NCI-H524 (cell line): ENCODE data around the gene MVB12B.

Experiments used
- DNase-seq, 2 experiments: peaks; one replicate each; lab custom pipeline; 2025; lab: John Stamatoyannopoulos, UW

The MVB12B gene

DNA sequence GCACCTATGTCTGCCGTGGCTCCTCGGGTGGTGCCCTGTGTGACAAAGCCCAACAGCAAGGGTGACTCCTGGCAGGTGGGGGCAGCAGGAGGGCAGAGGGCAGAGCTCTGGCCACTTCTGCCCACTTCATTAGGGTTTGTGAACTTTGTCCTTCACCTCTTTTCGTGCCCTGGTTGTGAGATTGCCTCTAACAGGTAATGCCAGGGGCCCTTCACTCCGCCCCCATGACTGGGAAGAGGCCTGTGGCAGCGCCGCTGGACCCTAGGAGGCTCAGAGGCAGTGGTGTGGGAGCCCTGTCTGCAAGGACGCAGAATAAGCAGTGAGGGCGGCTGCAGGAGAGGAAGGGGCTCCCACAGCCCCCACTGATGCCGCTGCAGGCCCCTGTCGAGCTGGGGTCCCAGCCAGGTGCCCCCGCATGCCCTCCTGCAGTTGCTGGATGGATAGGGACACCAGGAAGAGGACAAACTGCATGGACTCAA lies 178.4 kb downstream of the MVB12B start:
- DNase-seq, result no peak

- DNase-seq, result no peak
Observed at GRCh38 chr9:126505697-126506346, 179.2 kb downstream of the MVB12B start.

DNA sequence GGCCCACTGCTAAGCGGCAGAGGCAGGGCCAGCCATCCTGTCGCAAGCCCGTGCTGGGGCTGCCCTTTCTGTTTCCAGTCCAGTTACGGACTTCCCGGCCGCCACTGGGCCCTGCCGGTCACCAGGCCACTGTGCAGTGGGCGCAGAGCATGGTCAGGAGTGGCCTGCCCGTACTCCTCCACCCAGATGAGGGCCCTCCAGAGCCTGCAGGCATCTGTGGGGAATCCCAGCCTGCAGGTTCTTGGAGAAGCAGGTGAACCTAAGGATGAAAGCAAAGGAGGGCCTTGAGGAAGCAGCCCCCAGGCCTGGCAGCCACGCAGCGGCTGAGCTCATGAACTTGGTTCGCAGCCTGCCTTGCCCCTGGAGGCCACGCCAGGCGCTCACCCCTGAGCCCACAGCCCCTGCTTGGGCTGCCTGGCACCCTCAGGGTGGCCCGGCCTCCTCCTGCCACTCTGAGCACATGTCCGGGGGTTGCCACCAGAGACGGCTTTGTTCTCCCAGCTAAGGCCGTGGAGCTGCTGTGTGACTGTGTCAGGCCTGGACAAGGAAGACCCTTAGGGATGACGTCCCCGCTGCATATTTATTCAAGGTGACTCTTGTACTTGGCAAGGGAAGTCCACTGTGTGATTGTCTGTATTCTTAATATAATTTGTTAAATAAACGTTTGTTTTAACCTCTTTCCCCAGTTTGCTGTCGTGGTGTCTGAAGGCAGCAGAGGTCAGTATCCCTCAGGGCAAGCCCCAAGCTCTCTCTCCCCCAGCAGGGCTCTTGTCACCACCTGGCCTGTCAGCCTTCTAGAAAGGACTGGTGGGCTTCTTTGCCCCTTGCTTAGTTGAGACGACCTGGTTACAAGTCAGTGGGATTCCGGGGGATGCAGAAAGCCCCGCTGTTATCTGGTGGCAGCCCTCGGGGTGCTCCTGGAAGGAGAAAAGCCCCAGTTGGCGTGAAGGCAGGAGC lies 180.0 kb downstream of the MVB12B start:
- DNase-seq, result no peak

DNA sequence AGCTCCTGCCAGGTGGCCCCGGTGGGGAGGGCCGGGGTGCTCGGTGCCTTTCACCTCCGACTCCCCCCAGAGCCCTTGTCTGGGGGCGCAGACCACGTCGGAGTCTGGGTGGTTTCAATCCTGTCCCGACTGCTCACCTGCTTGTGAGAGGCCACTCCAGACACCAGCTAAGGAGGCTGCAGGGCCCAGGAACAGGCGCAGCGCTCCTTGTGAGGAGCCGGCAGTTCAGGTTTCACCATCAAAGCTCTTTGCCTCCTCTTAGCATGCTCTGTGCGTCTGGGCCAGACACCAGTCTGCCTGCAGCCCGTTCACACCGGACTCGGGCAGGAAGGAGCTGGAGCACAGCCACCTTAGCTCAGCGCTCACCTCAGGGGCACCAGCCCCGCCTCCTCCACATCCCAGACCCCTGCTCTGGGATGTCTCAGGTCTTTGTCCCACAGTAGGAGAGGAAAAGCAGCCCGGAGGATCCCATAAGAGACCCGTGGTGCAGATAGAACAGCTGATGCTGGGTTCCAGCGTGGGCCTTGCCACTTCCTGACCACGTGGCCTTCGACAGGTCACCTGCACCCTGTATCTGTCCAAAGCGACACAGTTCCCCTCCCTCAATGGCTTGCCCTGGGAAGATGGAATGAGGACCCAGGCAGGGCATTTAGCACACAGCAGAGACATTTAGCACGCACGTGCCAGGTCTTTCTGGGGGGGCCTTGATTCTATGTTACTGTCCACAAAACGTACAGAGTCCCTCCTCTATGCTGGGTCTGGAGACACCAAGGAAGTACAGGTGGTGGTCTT lies 180.9 kb downstream of the MVB12B start:
- DNase-seq, result no peak

- DNase-seq, result no peak
Observed at GRCh38 chr9:126508171-126508591, 181.6 kb downstream of the MVB12B start.

GRCh38 chr9:126508928-126509327 lies 182.3 kb downstream of the MVB12B start:
- no peak for DNase-seq

- no peak for DNase-seq
Observed at GRCh38 chr9:126509718-126510117, 183.1 kb downstream of the MVB12B start.

DNA sequence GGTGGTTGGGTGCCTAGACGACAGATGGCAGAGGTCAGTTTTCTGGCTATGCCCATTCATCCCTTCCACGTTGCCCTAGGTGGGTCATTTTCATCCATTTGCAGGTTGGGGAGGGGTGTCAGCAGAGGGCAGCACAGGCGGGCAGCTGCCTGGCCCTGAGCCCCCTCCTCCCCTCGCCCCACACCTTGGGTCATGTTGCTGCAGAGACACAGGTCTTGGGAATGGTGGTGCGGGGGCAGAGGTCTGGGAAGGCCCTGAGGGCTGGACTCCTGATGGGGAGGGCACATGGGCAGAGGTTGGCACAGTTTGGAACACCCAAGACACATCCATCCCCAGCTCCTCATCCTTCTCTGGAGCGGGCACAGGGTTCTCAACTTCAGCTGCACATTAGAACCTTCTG lies 183.9 kb downstream of the MVB12B start:
- DNase-seq, result no peak

- no peak for DNase-seq
Observed at GRCh38 chr9:126511411-126511810, 184.8 kb downstream of the MVB12B start.

DNA sequence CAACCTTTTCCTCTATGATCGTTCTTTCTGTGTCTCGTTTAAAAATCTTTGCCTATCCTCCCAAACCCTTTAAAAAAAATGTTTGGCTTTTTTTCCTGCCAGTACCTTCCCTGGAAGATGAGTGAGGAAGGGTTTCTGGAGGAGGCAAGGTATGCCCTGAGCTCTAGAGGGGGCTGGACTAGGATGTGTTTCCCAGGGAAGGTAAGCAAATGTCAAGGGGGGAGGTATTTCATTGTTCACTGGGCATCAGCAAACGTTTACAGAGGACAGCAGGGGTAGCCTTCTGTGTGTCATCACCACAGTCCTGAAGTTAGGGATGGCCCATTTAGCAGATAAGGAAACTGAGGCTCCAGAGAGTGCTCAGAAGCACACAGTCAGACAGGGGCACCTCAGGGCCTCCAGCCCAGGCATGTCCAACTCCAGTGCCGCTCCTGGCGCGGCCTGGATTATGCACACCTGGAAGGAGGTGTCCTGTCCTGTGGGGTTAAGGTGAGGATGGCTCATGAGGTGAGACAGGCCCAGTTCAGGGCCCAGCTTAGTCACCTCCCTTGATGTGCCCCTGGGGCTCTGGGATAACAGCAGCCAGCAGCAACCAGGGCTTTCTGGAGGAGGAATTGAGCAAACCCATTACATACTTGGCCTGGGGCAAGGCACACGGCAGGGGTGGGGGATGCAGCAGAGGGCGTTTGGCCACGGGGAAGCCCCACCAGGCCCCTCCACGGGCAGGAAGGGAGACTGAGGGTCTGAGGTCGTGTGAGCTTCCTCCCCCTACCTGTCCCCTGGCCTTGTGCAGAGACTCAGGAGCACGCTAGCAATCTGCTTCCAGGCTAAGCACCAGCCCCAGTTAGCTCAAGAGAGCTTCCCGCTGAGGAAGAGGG lies 186.8 kb downstream of the MVB12B start:
- no peak for DNase-seq

GRCh38 chr9:126514037-126514821 lies 187.6 kb downstream of the MVB12B start:
- DNase-seq, result peak; percentile 37 to 73

DNA sequence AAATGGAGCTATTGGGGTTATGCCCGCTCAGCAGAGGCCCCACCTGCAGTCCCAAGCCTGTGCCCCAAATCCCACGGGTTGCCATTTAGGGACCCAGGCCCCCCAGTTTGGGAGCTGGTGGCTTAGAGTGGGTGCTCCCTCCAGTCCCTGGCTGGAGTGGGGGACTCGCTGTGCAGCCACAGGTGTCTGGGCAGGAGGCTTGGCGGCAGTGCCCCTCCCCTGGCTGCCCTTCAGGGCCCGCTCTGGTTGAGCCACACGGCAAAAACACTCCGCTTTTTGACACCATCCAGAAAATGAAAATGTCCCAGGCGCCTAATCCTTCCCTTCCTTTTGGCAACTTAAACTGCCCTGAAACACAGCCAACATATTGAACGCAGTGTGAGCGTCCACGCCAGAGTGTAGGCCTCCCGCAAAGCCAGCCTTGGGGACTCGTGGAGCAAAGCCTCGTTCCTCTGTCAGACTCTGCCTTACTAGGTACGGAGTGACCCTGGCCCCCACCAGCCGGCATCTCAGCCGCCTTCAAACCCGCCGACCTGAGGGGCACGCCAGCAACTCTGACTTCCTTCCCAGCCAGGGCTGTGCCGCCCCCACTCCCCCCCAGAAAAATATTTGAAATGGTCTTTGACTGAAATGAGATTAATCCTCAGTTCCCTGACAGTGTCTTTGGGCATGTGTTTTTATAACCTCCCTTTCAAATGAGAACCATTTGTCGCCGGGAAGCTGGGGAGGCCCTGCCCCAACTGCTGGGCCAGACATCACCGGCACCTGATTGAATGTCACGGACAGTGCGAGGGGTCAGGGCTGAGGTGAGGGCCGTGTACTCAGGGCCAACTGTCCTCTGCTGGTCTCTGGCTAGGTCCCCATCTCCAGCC lies 188.6 kb downstream of the MVB12B start:
- no peak for DNase-seq

DNA sequence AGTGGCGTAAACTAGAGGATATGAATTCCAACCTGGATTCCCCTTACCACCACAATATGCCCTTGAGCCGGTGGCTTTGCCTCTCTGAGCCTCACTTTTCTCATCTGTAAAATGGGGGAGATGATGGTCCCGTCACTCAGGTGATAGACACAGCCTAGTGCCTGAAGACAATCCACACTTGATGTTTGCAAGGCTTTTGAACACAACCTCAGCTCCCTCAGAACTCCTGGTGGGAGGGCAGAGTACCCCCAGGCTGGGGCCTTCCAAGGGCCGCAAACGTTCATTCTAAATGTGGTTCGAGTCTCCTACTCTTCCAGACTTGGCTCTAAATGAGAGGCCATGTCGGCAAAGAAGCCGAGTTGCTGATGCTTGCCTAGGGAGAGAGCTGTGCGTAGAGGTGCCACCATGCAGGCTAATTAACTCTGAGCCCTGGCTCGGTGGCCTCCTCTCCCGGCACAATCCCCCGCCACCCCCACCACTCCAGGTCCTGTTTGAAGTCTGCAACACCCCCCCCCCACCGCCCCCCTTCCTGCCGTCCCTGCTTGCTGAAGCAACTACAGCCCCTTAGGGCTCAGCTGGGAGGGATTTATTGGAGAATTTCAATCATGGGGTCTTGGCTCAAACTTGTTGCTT lies 189.4 kb downstream of the MVB12B start:
- no peak for DNase-seq

DNA sequence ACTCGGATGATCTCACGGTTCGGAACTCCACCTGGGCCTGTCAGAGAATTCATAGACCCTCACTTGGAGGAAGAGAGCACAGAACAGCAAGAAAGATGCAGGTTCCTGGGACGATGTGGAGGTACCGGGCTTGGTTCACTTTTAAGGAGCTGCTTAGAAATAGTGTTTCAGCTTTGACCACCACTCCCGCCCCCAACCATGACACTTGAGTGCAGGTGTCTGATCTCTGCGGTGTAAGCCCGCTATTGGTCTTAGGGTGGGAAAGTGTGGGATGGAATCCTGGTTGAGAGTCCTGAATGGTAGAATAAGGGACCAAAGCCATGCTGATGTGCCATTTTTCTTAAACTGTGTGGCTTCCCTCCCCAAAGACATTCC lies 189.9 kb downstream of the MVB12B start:
- DNase-seq, result no peak

- DNase-seq, result peak; percentile 33 to 72
Observed at GRCh38 chr9:126516936-126517832, 190.6 kb downstream of the MVB12B start.

GRCh38 chr9:126517833-126518356 lies 191.3 kb downstream of the MVB12B start:
- DNase-seq, result peak in 1 of 2 experiments; percentile 53

DNA sequence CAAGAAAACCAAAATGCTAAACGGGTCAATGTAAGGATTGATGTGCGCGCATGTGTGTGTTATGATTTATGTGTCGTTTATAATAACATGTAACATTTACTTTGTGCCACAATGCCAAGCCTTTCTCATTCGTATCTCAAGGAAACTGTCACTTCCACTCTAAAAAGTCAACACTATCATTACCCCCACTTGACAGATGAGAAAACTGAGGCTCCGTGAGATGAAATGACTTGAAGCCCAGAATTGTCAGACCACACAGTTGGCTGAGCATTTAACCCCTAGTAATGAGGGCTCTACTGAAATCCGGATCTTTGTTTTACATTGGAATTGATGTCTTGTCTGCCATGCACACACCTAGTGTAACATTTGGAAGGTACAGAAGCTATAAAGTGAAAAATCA lies 192.1 kb downstream of the MVB12B start:
- DNase-seq, result no peak
